ENCODE results near the gene AMIGO1. TPM values are rescaled to one million over a fixed set of nuclear protein-coding genes. Genes with fewer than 3 reads are reported as not detected.
A peak's percentile ranks its signal among the peaks of the same experiment; 100 is the strongest.

Gene AMIGO1
- total and polyA plus RNA-seq, 2 experiments from 2014 or later = 7.7 to 10.5 TPM

GRCh38 chr1:109499081-109499480, 10.4 kb downstream of the AMIGO1 start:
- H3K27ac ChIP-seq = no peak overlapping the region
- H3K4me3 ChIP-seq = no peak overlapping the region
- H3K4me1 ChIP-seq (ENCODE audit: low read depth) = peaks cover 4% of the 10 kb centered on the region
- no peaks in the 10 kb centered on the region for H3K27me3 ChIP-seq
- H3K9me3 ChIP-seq (ENCODE audit: low read depth) = no peaks in the 10 kb centered on the region
- no peak for DNase-seq (ENCODE audit: low read depth in 1 of 2, low spot score in 1 of 2)
- H3K36me3 ChIP-seq = peaks cover 8% of the 10 kb centered on the region
- TF ChIP-seq CTCF (IDR thresholded peaks at IDR 0.05; ENCODE audit: low read depth, low read length) = no peak

- peak; percentile 48 to 55 for DNase-seq (ENCODE audit: low read depth in 1 of 2, low spot score in 1 of 2)
- no peak overlapping the region for H3K27ac ChIP-seq
- peaks cover 4% of the 10 kb centered on the region for H3K4me1 ChIP-seq (ENCODE audit: low read depth)
Observed at GRCh38 chr1:109498161-109498801, 11.2 kb downstream of the AMIGO1 start.

GRCh38 chr1:109497449-109498160, 11.9 kb downstream of the AMIGO1 start:
- Histone ChIP-seq H3K36me3 (peaks cover 8% of the 10 kb centered on the region), H3K9me3 (ENCODE audit: low read depth) (no peaks in the 10 kb centered on the region), H3K4me1 (ENCODE audit: low read depth) (peaks cover 4% of the 10 kb centered on the region), H3K27me3 (no peaks in the 10 kb centered on the region), H3K27ac (no peak overlapping the region), H3K4me3 (no peak overlapping the region)
- TF ChIP-seq CTCF (IDR thresholded peaks at IDR 0.05; ENCODE audit: low read depth, low read length) = no peak
- DNase-seq (ENCODE audit: low read depth in 1 of 2, low spot score in 1 of 2) = no peak

More at GRCh38 chr1:109498161-109498801, 11.2 kb downstream of the AMIGO1 start:
- H3K36me3 ChIP-seq = peaks cover 8% of the 10 kb centered on the region
- no peaks in the 10 kb centered on the region for H3K9me3 ChIP-seq (ENCODE audit: low read depth)
- TF ChIP-seq CTCF (IDR thresholded peaks at IDR 0.05; ENCODE audit: low read depth, low read length) = peak; percentile 51
- no peaks in the 10 kb centered on the region for H3K27me3 ChIP-seq
- H3K4me3 ChIP-seq = no peak overlapping the region

GRCh38 chr1:109495738-109496137, 13.8 kb downstream of the AMIGO1 start:
- Histone ChIP-seq H3K36me3 (peaks cover 14% of the 10 kb centered on the region), H3K27ac (no peak overlapping the region), H3K4me1 (ENCODE audit: low read depth) (peaks cover 4% of the 10 kb centered on the region)

More at GRCh38 chr1:109495738-109496137, 13.8 kb downstream of the AMIGO1 start:
- Histone ChIP-seq H3K9me3 (ENCODE audit: low read depth) (no peaks in the 10 kb centered on the region), H3K27me3 (no peaks in the 10 kb centered on the region), H3K4me3 (no peak overlapping the region)
- TF ChIP-seq CTCF (IDR thresholded peaks at IDR 0.05; ENCODE audit: low read depth, low read length) = no peak
- DNase-seq (ENCODE audit: low read depth in 1 of 2, low spot score in 1 of 2) = no peak

Data from cardiac muscle cell (in vitro differentiated cells and primary cell).